Thyroid gland (tissue), 4 donors: ENCODE measurements around the gene CD2AP.

ENCODE experiments used
- CTCF ChIP-seq, 6 experiments: fragments of 200-600 bp in 3 of 6; fragments of 450-650 bp in 3 of 6; sonication (generic) in 3 of 6; IDR thresholded peaks; one replicate each; pipeline ENCODE4 v1.5.1; 2016 to 2019; ENCODE audit warnings: antibody characterized with exemption in 6 of 6, mild to moderate bottlenecking in 2 of 6, inconsistent platforms in 1 of 6, moderate library complexity in 1 of 6
- POLR2A ChIP-seq, 2 donors: fragments of 450-650 bp; IDR thresholded peaks; one replicate each; pipeline ENCODE4 v1.6.1; 2017; ENCODE audit warnings: antibody characterized with exemption in 2 of 2, mild to moderate bottlenecking in 2 of 2, moderate library complexity in 1 of 2

GRCh38 chr6:47595785-47596184 is 118.2 kb downstream of the CD2AP start:
- TF ChIP-seq POLR2A (IDR thresholded peaks at IDR 0.05) = no peak
- no peak for TF ChIP-seq CTCF (IDR thresholded peaks at IDR 0.05)
